Right renal cortex interstitium (tissue), 3 donors: ENCODE data around the gene F7. TPM values are rescaled to one million over a fixed set of nuclear protein-coding genes. Genes with fewer than 3 reads are reported as not detected.
"Not testable (repeated sequence)": the region's sequence is repeated elsewhere in the genome, so short reads cannot be mapped to it uniquely, and the experiment has no call there.

Experiments
- DNase-seq, 3 donors: peaks; one replicate each; pipeline ENCODE4 v3.0.0-alpha.2; 2013; ENCODE audit warnings: low read depth in 3 of 3, low spot score in 2 of 3
- polyA plus RNA-seq, 3 donors: library from polyadenylated mRNA; unstranded; fragments of 120-200 nt; gene quantifications; one replicate each; pipeline ENCODE4 v1.2.1, GENCODE V29; 2013; ENCODE audit not compliant: insufficient read length in 3 of 3

Gene F7
- polyA plus RNA-seq: 1 to 10 TPM; 2.6 to 4.5 (median 3.2) TPM

DNA sequence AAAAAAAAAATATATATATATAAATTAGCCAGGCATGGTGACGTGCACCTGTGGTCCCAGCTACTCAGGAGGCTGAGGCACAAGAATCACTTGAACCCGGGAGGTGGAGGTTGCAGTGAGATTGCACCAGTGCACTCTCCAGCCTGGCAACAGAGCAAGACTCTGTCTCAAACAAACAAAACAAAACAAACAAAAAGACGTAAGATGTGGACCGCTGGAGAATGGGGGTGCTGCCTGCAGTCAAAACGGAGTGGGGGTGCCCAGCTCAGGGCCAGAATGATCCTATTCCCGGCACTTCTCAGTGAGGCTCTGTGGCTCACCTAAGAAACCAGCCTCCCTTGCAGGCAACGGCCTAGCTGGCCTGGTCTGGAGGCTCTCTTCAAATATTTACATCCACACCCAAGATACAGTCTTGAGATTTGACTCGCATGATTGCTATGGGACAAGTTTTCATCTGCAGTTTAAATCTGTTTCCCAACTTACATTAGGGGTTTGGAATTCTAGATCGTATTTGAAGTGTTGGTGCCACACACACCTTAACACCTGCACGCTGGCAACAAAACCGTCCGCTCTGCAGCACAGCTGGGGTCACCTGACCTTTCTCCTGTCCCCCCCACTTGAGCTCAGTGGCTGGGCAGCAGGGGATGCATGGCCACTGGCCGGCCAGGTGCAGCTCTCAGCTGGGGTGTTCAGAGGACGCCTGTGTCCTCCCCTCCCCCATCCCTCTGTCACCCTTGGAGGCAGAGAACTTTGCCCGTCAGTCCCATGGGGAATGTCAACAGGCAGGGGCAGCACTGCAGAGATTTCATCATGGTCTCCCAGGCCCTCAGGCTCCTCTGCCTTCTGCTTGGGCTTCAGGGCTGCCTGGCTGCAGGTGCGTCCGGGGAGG, at the start of gene F7:
F7 (plus strand) TSS at position 760 of the 889 bp plus-strand sequence; CDS start at position 811, 51 bp downstream.
- DNase-seq: no peak

DNA sequence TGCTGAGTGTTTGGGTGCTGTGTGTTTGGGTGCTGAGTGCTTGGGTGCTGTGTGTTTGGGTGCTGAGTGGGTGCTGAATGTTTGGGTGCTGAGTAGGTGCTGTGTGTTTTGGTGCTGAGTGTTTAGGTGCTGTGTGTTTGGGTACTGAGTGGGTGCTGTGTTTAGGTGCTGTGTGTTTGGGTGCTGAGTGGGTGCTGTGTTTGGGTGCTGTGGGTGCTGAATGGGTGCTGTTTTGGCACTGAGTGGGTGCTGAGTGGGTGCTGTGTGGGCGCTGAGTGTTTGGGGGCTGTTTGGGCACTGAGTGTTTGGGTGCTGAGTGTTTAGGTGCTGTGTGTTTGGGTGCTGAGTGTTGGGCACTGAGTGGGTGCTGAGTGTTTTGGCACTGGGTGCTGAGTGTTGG, 48.5 kb upstream of the F7 start:
- no peak for DNase-seq

- DNase-seq: not testable (repeated sequence)
Observed at GRCh38 chr13:113057559-113057958, 48.0 kb upstream of the F7 start.

DNA sequence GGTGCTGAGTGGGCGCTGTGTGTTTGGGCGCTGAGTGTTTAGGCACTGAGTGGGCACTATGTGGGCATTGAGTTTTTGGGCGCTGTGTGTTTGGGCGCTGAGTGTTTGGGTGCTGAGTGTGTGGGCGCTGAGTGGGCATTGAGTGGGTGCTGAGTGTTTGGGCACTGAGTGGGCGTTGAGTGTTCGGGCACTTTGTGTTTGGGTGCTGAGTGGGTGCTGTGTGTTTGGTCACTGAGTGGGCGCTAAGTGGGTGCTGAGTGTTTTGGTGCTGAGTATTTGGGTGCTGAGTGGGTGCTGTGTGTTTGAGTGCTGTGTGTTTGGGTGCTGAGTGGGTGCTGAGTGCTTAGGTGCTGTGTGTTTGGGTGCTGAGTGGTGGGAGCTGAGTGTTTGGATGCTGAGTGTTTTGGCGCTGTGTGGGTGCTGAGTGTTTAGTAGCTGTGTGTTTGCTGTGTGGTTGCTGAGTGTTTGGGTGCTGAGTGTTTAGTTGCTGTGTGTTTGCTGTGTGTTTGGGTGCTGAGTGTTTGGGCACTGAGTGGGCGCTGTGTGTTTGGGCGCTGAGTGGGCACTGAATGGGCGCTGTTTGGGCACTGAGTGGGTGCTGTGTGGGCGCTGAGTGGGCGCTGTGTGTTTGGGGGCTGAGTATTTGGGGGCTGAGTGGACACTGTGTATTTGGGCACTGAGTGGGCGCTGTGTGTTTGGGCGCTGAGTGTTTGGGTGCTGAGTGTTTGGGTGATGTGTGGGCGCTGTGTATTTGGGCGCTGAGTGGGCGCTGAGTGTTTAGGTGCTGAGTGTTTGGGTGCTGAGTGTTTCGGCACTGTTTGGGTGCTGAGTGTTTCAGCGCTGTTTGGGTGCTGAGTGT, 47.2 kb upstream of the F7 start:
- DNase-seq: no peak

GRCh38 chr13:113058988-113059850, 46.4 kb upstream of the F7 start:
- DNase-seq: no peak

GRCh38 chr13:113059891-113060290, 45.7 kb upstream of the F7 start:
- no peak for DNase-seq

GRCh38 chr13:113060557-113061270, 44.9 kb upstream of the F7 start:
- DNase-seq: no peak

DNA sequence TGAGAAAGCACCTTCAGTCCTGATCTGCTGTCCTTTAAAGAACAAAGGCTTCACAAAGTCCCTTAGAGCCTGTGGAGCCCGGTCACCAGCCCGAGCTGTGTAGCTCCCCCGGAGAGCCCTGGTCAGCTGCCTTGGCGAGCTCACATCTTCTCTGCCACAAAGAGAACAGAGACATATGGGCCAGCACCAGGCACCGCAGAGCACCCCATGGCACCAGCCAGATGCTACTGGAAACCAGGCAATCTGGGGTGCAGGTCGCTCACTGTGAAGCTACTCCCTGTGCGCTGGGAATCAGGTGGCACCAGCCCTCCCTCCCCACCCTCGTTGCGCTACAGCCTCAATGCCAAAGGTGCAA, 44.3 kb upstream of the F7 start:
- no peak for DNase-seq

DNA sequence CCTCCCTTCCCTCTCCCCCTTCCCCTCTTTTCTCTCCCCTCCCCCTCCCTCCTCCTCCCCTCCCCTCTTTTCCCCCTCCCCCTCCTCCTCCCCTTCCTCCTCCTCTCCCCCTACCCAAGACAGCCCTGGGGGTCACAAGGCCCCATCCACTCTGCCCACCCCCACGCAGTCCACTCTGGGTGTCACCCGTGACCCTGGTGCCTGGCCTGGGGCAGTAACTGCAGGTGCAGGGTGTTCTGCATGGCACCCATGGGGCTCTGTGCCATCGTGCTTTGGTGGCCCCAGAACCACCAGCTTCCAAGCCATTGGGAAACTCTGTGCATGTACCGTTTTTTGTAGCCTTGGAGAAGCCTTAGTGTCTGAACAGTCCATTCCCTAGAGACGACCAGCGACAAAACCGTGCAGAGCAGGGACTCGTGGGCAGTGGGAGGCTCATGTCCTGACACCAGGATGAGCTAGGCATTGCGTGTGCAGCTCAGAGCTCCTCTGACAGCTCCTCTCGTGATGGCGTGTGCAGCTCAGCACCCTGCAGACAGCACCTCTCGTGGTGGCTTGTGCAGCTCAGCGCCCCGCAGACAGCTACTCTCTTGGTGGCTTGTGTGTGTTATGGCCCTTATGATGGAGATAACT, 43.7 kb upstream of the F7 start:
- DNase-seq: no peak

GRCh38 chr13:113062691-113063090, 42.9 kb upstream of the F7 start:
- no peak for DNase-seq

- no peak for DNase-seq
Observed at GRCh38 chr13:113063091-113063491, 42.5 kb upstream of the F7 start.

- DNase-seq: no peak
Observed at GRCh38 chr13:113064000-113064533, 41.5 kb upstream of the F7 start.

DNA sequence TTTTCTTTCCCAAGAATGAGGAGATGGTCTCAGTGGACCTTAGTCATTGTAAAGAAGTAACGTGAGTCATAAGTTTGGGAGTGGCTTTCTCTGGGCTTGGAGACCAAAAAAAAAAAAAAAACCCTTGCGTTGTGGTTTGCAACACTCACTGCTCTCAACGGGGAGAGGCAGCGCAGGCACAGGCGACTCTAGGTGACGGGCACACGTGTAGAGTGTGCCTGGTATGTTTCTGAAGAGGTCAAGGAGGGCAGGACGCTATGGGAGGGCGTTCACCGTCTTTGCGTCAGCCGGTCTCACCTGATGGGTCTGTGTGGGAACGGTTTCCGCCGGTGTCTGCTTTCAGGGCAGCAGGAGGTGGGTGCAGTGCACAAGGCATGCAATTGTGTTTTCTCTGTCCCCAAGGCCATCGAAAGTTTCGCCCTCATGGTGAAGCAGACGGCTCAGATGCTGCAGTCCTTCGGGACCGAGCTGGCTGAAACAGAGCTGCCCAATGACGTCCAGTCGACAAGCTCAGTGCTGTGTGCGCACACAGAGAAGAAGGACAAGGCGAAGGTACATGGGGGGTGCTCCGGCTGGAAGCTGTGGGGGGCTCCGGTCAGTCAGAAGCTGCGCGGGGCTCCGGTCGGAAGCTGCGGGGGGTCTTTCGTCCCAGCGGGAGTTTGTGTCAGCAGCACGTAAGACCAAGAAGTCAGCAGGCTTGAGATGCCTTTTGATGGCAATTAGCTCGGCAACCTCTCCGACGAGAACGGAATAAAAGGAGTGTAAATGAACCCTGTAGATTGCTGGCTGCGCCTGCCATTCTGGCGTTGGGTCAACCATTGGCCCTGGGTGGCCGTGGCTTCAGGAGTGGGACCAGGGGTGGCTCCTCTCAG, 40.8 kb upstream of the F7 start:
- no peak for DNase-seq

DNA sequence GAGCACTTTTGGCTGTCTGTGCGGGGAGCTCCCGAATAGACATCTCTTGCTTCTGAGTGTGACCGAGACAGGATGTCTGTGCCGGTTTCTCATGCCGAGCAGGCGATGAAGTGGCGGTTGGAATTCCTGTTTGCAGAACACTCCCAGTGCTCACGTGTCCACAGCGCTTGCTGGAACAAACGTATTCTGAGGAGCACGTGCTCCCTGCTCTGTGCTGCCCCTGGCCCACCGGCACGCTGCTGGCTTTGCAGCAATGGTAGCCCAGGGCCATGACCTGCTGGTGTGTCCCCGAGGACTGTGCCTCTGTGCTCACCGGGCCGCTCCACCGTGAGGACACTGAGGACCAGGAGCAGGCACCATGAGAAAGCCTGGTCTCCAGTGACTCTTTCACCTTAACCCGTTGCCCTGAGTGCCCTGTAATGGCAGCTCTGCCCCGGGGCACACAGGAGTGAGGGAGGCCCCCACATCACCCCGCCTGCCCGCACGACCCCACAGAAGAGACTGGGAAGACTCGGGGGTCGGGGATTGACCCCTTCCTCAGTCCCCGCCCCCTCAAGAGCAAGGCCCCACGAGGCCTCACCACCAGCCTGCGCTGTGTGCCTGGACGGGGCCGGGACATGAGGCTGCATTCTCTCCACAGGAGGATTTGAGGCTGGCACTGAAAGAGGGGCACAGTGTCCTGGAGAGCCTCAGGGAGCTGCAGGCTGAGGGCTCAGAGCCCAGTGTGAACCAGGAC, 40.0 kb upstream of the F7 start:
- DNase-seq: no peak

- no peak for DNase-seq
Observed at GRCh38 chr13:113066142-113066455, 39.5 kb upstream of the F7 start.

- DNase-seq: no peak
Observed at GRCh38 chr13:113066746-113067145, 38.8 kb upstream of the F7 start.

GRCh38 chr13:113069861-113070805, 35.5 kb upstream of the F7 start:
- no peak for DNase-seq
